ENCODE data around the gene TNFAIP2.

The TNFAIP2 gene, protein sequence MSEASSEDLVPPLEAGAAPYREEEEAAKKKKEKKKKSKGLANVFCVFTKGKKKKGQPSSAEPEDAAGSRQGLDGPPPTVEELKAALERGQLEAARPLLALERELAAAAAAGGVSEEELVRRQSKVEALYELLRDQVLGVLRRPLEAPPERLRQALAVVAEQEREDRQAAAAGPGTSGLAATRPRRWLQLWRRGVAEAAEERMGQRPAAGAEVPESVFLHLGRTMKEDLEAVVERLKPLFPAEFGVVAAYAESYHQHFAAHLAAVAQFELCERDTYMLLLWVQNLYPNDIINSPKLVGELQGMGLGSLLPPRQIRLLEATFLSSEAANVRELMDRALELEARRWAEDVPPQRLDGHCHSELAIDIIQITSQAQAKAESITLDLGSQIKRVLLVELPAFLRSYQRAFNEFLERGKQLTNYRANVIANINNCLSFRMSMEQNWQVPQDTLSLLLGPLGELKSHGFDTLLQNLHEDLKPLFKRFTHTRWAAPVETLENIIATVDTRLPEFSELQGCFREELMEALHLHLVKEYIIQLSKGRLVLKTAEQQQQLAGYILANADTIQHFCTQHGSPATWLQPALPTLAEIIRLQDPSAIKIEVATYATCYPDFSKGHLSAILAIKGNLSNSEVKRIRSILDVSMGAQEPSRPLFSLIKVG

DNA sequence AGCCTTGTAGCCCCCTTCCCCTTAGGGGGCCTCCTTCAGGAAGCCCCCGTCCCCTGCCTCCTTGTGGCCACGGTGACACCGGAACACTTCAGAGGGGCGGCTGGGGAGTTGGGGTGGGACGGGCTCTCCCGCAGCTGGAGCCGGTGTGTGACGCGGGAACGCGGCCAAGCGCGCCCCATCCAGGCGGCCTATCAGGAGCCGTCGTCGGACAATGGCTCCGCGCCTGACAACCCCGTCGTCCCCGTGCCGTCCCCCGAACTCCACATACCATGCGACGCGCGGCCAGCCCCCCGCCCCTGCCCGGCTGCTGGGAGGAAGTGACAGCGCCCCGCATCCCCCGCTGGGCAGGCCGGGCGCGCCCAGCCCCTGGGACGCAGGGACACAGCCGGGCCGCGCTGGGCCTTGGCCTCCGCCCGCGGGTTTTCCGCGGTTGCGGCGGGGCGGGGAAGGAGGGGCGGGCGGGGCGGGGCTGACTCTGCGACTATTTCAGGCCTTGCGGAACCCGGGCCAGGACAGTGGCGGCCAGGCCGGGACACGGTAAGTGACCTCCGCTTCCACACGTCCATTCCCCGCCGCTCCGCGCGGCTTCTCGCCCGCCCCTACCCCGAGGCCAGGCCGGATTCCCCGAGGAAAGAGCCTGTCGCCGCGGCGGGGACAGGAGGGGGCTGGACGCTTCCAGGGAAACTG, at the start of gene TNFAIP2:
Gene TNFAIP2 (plus strand): TSS at position 515 of the 687 bp plus-strand sequence. CDS start 2,997 bp downstream, outside the sequence.
- Histone ChIP-seq H3K36me3 (ENCODE audit: control insufficient read depth, insufficient read depth, low read length) (no peaks in the 10 kb centered on the region), H3K27ac (peak within 1 kb of the TSS; percentile 89), H3K27me3 (ENCODE audit: control insufficient read depth, insufficient read depth, low read length) (no peaks in the 10 kb centered on the region), H3K4me2 (ENCODE audit: low read length) (peak within 1 kb of the TSS; percentile 99), H3K9me3 (ENCODE audit: control insufficient read depth, low read length) (no peaks in the 10 kb centered on the region), H3K4me1 (peaks cover 45% of the 10 kb centered on the region), H2AFZ (peak within 1 kb of the TSS; percentile 82), H3K9ac (peak within 1 kb of the TSS; percentile 92), H3K79me2 (peaks cover 3% of the 10 kb centered on the region), H3K4me3 (ENCODE audit: low read depth, low read length) (peak within 1 kb of the TSS; percentile 83)
- peak; percentile 7 for TF ChIP-seq CTCF (IDR thresholded peaks at IDR 0.05)

DNA sequence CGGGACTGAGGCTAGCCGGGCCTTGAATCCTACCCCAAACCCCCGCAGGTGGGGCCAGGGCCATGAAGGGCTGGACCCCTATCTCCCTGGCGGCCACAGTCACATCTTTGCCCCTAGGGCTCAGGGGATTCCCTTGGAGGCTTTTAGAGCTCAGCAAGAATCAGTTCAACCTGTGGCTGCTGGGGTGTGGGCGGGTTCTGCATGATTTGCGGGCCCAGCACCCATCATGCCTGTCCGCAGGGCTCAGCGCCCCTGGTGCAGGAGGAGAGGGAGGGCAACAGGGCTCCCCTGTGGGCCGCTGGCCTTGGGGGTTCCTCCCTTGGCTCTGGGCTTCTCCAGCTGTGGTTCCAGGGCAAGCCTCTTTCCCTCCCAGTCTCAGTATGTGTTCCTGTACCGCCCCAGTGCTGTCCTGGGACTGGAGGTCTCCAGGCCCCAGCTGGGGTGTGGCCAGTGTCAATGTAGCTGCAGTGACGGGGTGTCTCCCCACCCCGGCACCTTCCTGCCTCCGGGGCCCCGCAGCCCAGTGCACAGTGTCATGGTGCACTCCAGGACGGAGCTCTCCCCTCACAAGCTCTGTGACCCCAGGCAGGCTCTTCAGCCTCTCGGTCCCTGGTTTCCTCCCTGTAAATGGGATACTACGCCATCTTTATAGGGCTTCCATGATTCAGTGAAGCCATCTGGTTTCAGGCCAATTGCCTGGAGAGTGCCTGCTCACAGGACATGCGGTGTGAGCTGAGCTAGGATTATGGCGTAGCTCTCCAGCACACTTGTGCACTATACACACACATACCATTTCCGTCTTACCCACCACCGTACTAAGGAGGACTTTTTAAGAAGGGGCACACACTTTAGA, 49.2 kb upstream of the TNFAIP2 start:
- no peak overlapping the region for H3K27ac ChIP-seq

DNA sequence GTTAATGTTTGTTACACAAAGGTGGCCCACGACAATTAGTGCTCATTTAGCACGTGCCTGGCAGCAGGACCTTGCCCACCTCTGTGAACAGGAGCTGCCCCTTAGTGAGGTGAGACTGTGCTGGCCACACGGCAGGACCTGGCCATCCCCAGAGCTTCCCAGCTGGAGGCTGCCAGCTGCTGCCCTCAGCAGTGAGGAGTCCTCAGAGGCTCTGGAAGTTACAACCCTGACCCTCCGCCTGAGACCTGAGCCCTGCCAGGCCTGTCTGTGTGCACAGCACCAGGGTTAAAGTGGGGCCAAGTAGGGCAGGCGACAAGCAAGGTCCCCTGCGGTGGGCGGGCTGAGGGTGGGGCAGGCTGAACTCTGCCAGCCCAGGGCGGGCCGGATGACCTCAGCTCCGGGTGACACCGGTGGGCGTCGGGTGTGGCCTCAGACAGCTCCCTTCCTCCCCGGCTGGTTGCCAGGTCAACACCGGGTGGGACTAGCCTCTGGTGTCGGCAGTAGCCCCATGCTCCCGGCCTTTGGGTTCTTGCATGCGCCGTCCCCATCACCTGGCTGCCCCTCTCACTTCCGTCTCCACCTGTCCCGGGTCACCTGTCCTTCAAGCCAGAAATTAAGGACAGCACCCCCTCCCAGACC, 48.4 kb upstream of the TNFAIP2 start:
- Histone ChIP-seq H3K79me2 (no peaks in the 10 kb centered on the region), H2AFZ (peak overlapping the region; percentile 62), H3K27ac (no peak overlapping the region), H3K27me3 (ENCODE audit: control insufficient read depth, insufficient read depth, low read length) (no peaks in the 10 kb centered on the region), H3K36me3 (ENCODE audit: control insufficient read depth, insufficient read depth, low read length) (no peaks in the 10 kb centered on the region), H3K9ac (no peak overlapping the region), H3K4me2 (ENCODE audit: low read length) (peak overlapping the region; percentile 55), H3K4me3 (ENCODE audit: low read depth, low read length) (no peak overlapping the region), H3K4me1 (no peaks in the 10 kb centered on the region), H3K9me3 (ENCODE audit: control insufficient read depth, low read length) (no peaks in the 10 kb centered on the region)
- no peak for TF ChIP-seq CTCF (IDR thresholded peaks at IDR 0.05)

More for the DNA sequence above, 49.2 kb upstream of the TNFAIP2 start:
- Histone ChIP-seq H3K9ac (no peak overlapping the region), H3K9me3 (ENCODE audit: control insufficient read depth, low read length) (no peaks in the 10 kb centered on the region), H3K79me2 (no peaks in the 10 kb centered on the region), H2AFZ (no peak overlapping the region), H3K4me1 (no peaks in the 10 kb centered on the region), H3K4me3 (ENCODE audit: low read depth, low read length) (no peak overlapping the region), H3K27me3 (ENCODE audit: control insufficient read depth, insufficient read depth, low read length) (no peaks in the 10 kb centered on the region), H3K36me3 (ENCODE audit: control insufficient read depth, insufficient read depth, low read length) (no peaks in the 10 kb centered on the region), H3K4me2 (ENCODE audit: low read length) (no peak overlapping the region)
- TF ChIP-seq CTCF (IDR thresholded peaks at IDR 0.05): no peak

DNA sequence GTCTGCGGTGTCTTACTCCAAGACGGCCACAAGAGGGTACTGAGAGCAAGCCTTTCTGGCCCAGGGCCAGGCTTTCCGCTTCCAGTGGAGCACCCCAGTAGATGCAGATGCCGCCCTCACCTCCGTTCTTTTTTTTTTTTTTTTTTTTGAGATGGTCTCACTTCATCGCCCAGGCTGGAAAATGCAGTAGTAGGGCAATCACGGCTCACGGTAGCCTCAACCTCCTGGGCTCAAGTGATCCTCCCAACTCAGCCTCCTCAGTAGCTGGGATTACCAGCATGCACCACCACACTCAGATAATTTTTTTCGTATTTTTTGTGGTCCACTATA, 44.9 kb upstream of the TNFAIP2 start:
- Histone ChIP-seq H3K4me1 (no peaks in the 10 kb centered on the region), H2AFZ (no peak overlapping the region), H3K27me3 (ENCODE audit: control insufficient read depth, insufficient read depth, low read length) (no peaks in the 10 kb centered on the region), H3K9me3 (ENCODE audit: control insufficient read depth, low read length) (no peaks in the 10 kb centered on the region), H3K9ac (no peak overlapping the region), H3K4me3 (ENCODE audit: low read depth, low read length) (no peak overlapping the region), H3K27ac (no peak overlapping the region), H3K79me2 (no peaks in the 10 kb centered on the region), H3K4me2 (ENCODE audit: low read length) (no peak overlapping the region), H3K36me3 (ENCODE audit: control insufficient read depth, insufficient read depth, low read length) (no peaks in the 10 kb centered on the region)
- TF ChIP-seq CTCF (IDR thresholded peaks at IDR 0.05): peak; percentile 68

All from parathyroid adenoma (tissue), 2 donors.